Panc1 (cell line): ENCODE data around the gene RASD1. TPM values are rescaled to one million over a fixed set of nuclear protein-coding genes. Genes with fewer than 3 reads are reported as not detected.

Source experiments
- ATAC-seq: fragments of 200-7000 bp; cut with Tn5 transposase; 2 replicates; pipeline ENCODE4 v1.9.1; 2020; ENCODE audit warnings: mild to moderate bottlenecking, moderate library complexity
- BruUV-seq: library from RNA; stranded (reverse); fragments of 400-500 nt; replicated peaks from 2 replicates; lab custom pipeline; 2021; lab: Mats Ljungman, UMichigan
- CTCF ChIA-PET: fragments of 300-600 bp; sonication (Branson Sonifier 250); formaldehyde crosslinking; loops from one replicate; lab custom pipeline; 2022; ENCODE audit warnings: antibody characterized with exemption; lab: Charles Lee
- POLR2A ChIA-PET: fragments of 300-600 bp; sonication (Branson Sonifier 250); formaldehyde crosslinking; loops from one replicate; lab custom pipeline; 2022; ENCODE audit warnings: antibody characterized with exemption; lab: Charles Lee
- DNase-seq: peaks from one replicate; pipeline ENCODE4 v3.0.0-alpha.2; 2010; ENCODE audit warnings: low read depth, low spot score
- H3K27ac ChIP-seq: 2 replicates; pipeline ENCODE4 v1.5.1; 2011; ENCODE audit warnings: mild to moderate bottlenecking, low read length, inconsistent platforms
- H3K27me3 ChIP-seq: fragments of 200-500 bp; sonication (Bioruptor generic); 2 replicates; pipeline ENCODE4 v1.6.0; 2014; ENCODE audit warnings: low read length, inconsistent platforms; ENCODE audit not compliant: control insufficient read depth, insufficient read depth
- H3K36me3 ChIP-seq: fragments of 200-500 bp; sonication (Bioruptor generic); 2 replicates; pipeline ENCODE4 v1.5.1; 2014; ENCODE audit warnings: inconsistent platforms, mild to moderate bottlenecking, low read length, moderate library complexity; ENCODE audit not compliant: control insufficient read depth, insufficient read depth
- H3K4me1 ChIP-seq: 2 replicates; pipeline ENCODE4 v1.5.1; 2011; ENCODE audit warnings: inconsistent platforms, mild to moderate bottlenecking, low read length, moderate library complexity; ENCODE audit not compliant: control insufficient read depth, insufficient read depth
- H3K4me3 ChIP-seq, 2 experiments: 2 replicates each; pipeline ENCODE4 v1.5.1; 2011 to 2012; ENCODE audit warnings: low read depth in 2 of 2, low read length in 2 of 2, mild to moderate bottlenecking in 2 of 2, inconsistent platforms in 1 of 2, moderate library complexity in 1 of 2
- H3K9me3 ChIP-seq: fragments of 200-500 bp; sonication (Bioruptor generic); 2 replicates; pipeline ENCODE4 v1.5.1; 2014; ENCODE audit warnings: low read depth, mild to moderate bottlenecking, inconsistent platforms, low read length, moderate library complexity; ENCODE audit not compliant: control insufficient read depth, insufficient read depth
- CTCF ChIP-seq: fragments of 450-650 bp; IDR thresholded peaks from 2 replicates; pipeline ENCODE4 v1.5.1; 2017; ENCODE audit warnings: mild to moderate bottlenecking
- POLR2AphosphoS5 ChIP-seq: IDR thresholded peaks from 2 replicates; pipeline ENCODE4 v1.6.1; 2012; ENCODE audit warnings: mild to moderate bottlenecking, low read depth, low read length, moderate library complexity
- REST ChIP-seq, 2 experiments: IDR thresholded peaks; 2 replicates each; pipeline ENCODE4 v1.6.1; 2011 to 2012; ENCODE audit warnings: low read depth in 2 of 2, control low read depth in 1 of 2, low read length in 1 of 2, mild to moderate bottlenecking in 1 of 2, moderate library complexity in 1 of 2; ENCODE audit not compliant: insufficient read depth in 1 of 2
- SIN3A ChIP-seq: IDR thresholded peaks from 2 replicates; pipeline ENCODE4 v1.6.1; 2012; ENCODE audit warnings: low read depth, mild to moderate bottlenecking, low read length, moderate library complexity, borderline replicate concordance; ENCODE audit not compliant: insufficient read depth
- TCF7L2 ChIP-seq: IDR thresholded peaks from 2 replicates; pipeline ENCODE4 v1.6.1; 2011; ENCODE audit warnings: mild to moderate bottlenecking, low read depth, low read length, inconsistent platforms
- in situ Hi-C: cut with HindIII; loops from 2 replicates; pipeline ENCODE4 v1.10.0; 2016; ENCODE audit warnings: low sequenced_read_pairs, low pct_unique_long_range_greater_than_20kb
- intact Hi-C: fragments of 100-400 bp; cut with micrococcal nuclease; formaldehyde crosslinking; loops from one replicate; pipeline ENCODE4 v1.10.0; 2022; ENCODE audit not compliant: unreplicated experiment
- total RNA-seq: library from RNA; stranded (reverse); gene quantifications from one replicate; pipeline ENCODE4 v1.2.1, GENCODE V29; 2021; ENCODE audit not compliant: unreplicated experiment

RASD1 gene
- total RNA-seq, 1 experiment from 2014 or later = 1.7 TPM

- in situ Hi-C loops (no loop called here), intact Hi-C loops (no loop called here)
- no peak for ATAC-seq
- Histone ChIP-seq H3K4me1 (peaks cover 8% of the 10 kb centered on the region), H3K27me3 (no peaks in the 10 kb centered on the region), H3K4me3 (no peak overlapping the region), H3K36me3 (no peaks in the 10 kb centered on the region), H3K9me3 (no peaks in the 10 kb centered on the region), H3K27ac (no peak overlapping the region)
- POLR2A ChIA-PET = no interaction called here
- CTCF ChIA-PET = no interaction called here
- no TSS peak for BruUV-seq
- TF ChIP-seq REST (IDR thresholded peaks at IDR 0.05; ENCODE audit: insufficient read depth in 1 of 2, low read depth in 2 of 2, low read length in 1 of 2) (no peak), POLR2AphosphoS5 (no peak), CTCF (no peak), TCF7L2 (no peak), SIN3A (no peak)
- no peak for DNase-seq
These were observed 11.3 kb upstream of the RASD1 start for GRCh38 chr17:17507465-17508011.

GRCh38 chr17:17506893-17507464 is 10.8 kb upstream of the RASD1 start:
- ATAC-seq = no peak
- TF ChIP-seq SIN3A (no peak), POLR2AphosphoS5 (no peak), TCF7L2 (no peak), CTCF (no peak), REST (IDR thresholded peaks at IDR 0.05; ENCODE audit: insufficient read depth in 1 of 2, low read depth in 2 of 2, low read length in 1 of 2) (no peak)
- Histone ChIP-seq H3K27me3 (no peaks in the 10 kb centered on the region), H3K9me3 (no peaks in the 10 kb centered on the region), H3K4me3 (no peak overlapping the region), H3K27ac (no peak overlapping the region), H3K4me1 (peaks cover 3% of the 10 kb centered on the region), H3K36me3 (no peaks in the 10 kb centered on the region)
- CTCF ChIA-PET = no interaction called here
- in situ Hi-C loops = no loop called here
- BruUV-seq = no TSS peak
- POLR2A ChIA-PET = no interaction called here
- intact Hi-C loops = no loop called here
- DNase-seq = no peak
